Liver (tissue), 9 donors: ENCODE results near the gene SMPD2. TPM values are rescaled to one million over a fixed set of nuclear protein-coding genes. Genes with fewer than 3 reads are reported as not detected.

ENCODE experiments used
- DNase-seq: peaks from one replicate; pipeline ENCODE4 v3.0.0-alpha.2; 2017; ENCODE audit warnings: low spot score
- H3K27ac ChIP-seq, 2 donors: one replicate each; pipeline ENCODE4 v1.7.0; 2013; ENCODE audit warnings: inconsistent platforms in 2 of 2, low read length in 2 of 2, control low read depth in 1 of 2, low read depth in 1 of 2, mild to moderate bottlenecking in 1 of 2
- H3K27me3 ChIP-seq, 4 donors: one replicate each; pipeline versions ENCODE4 v1.6.1 to v1.7.0; 2013; ENCODE audit warnings: low read length in 3 of 4, inconsistent platforms in 1 of 4, mild to moderate bottlenecking in 1 of 4, moderate library complexity in 1 of 4; ENCODE audit not compliant: control insufficient read depth in 4 of 4, insufficient read depth in 4 of 4
- H3K36me3 ChIP-seq, 4 donors: one replicate each; pipeline versions ENCODE4 v1.6.1 to v1.7.0; 2013; ENCODE audit warnings: low read length in 3 of 4, mild to moderate bottlenecking in 3 of 4, low read depth in 1 of 4, moderate library complexity in 1 of 4; ENCODE audit not compliant: control insufficient read depth in 4 of 4, insufficient read depth in 3 of 4
- H3K4me1 ChIP-seq, 4 donors: one replicate each; pipeline versions ENCODE4 v1.6.1 to v1.7.0; 2013; ENCODE audit warnings: low read length in 3 of 4, mild to moderate bottlenecking in 3 of 4, moderate library complexity in 1 of 4; ENCODE audit not compliant: control insufficient read depth in 4 of 4, insufficient read depth in 4 of 4
- H3K4me3 ChIP-seq, 3 donors: one replicate each; pipeline versions ENCODE4 v1.6.1 to v1.7.0; 2013; ENCODE audit warnings: low read length in 3 of 3, control low read depth in 1 of 3, low read depth in 1 of 3, mild to moderate bottlenecking in 1 of 3
- H3K9ac ChIP-seq, 2 donors: one replicate each; pipeline ENCODE4 v1.7.0; 2013; ENCODE audit warnings: low read length in 2 of 2, mild to moderate bottlenecking in 2 of 2, moderate library complexity in 2 of 2, control low read depth in 1 of 2, low read depth in 1 of 2
- H3K9me3 ChIP-seq, 4 donors: one replicate each; pipeline versions ENCODE4 v1.6.1 to v1.7.0; 2013; ENCODE audit warnings: low read length in 3 of 4; ENCODE audit not compliant: control insufficient read depth in 4 of 4
- ATF3 ChIP-seq: IDR thresholded peaks from 2 replicates; pipeline ENCODE4 v1.6.1; 2016; ENCODE audit warnings: antibody characterized with exemption
- EGR1 ChIP-seq, 2 donors: IDR thresholded peaks; 2 replicates each; pipeline ENCODE4 v1.6.1; 2016 to 2018; ENCODE audit warnings: antibody characterized with exemption in 2 of 2, low read depth in 2 of 2
- FOXA2 ChIP-seq: IDR thresholded peaks from 2 replicates; pipeline ENCODE4 v1.6.1; 2016; ENCODE audit warnings: antibody characterized with exemption
- GABPA ChIP-seq, 2 donors: IDR thresholded peaks in 1 of 2; conservative IDR thresholded peaks in 1 of 2; 2 replicates each; pipeline ENCODE4 v1.6.1; 2016; ENCODE audit warnings: antibody characterized with exemption in 2 of 2, mild to moderate bottlenecking in 1 of 2, moderate library complexity in 1 of 2
- HNF4A ChIP-seq, 2 donors: conservative IDR thresholded peaks; 2 replicates each; pipeline ENCODE4 v1.6.1; 2016; ENCODE audit warnings: antibody characterized with exemption in 2 of 2, mild to moderate bottlenecking in 2 of 2
- MAX ChIP-seq: IDR thresholded peaks from 2 replicates; pipeline ENCODE4 v1.6.1; 2016; ENCODE audit warnings: antibody characterized with exemption
- RAD21 ChIP-seq, 2 donors: IDR thresholded peaks; 2 replicates each; pipeline ENCODE4 v1.6.1; 2016; ENCODE audit warnings: antibody characterized with exemption in 2 of 2, mild to moderate bottlenecking in 2 of 2
- REST ChIP-seq: IDR thresholded peaks from 2 replicates; pipeline ENCODE4 v1.6.1; 2016; ENCODE audit warnings: antibody characterized with exemption, mild to moderate bottlenecking
- RXRA ChIP-seq, 2 donors: IDR thresholded peaks; 2 replicates each; pipeline ENCODE4 v1.6.1; 2017 to 2018; ENCODE audit warnings: antibody characterized with exemption in 2 of 2, mild to moderate bottlenecking in 1 of 2
- SP1 ChIP-seq: IDR thresholded peaks from 2 replicates; pipeline ENCODE4 v1.6.1; 2018; ENCODE audit warnings: antibody characterized with exemption, mild to moderate bottlenecking
- TAF1 ChIP-seq: conservative IDR thresholded peaks from 2 replicates; pipeline ENCODE4 v1.6.1; 2016; ENCODE audit warnings: antibody characterized with exemption, mild to moderate bottlenecking
- YY1 ChIP-seq: IDR thresholded peaks from 2 replicates; pipeline ENCODE4 v1.6.1; 2016; ENCODE audit warnings: antibody characterized with exemption, mild to moderate bottlenecking
- ZBTB33 ChIP-seq: IDR thresholded peaks from 2 replicates; pipeline ENCODE4 v1.6.1; 2016; ENCODE audit warnings: antibody characterized with exemption
- WGBS: extraction: QIAGEN DNeasy Blood & Tissue Kit; methylation state at CpG from one replicate; pipeline ENCODE4 v1.1.7; 2013; 5-methylcytosine and 5-hydroxymethylcytosine counted together
- polyA plus RNA-seq, 2 donors: library from polyadenylated mRNA; stranded (reverse) in 1 of 2; unstranded in 1 of 2; fragments of 200-250 nt in 1 of 2; fragments of >200 nt in 1 of 2; fragmentation: Nextera tagmentation in 1 of 2; extraction: Ambion mirVana in 1 of 2; gene quantifications; one replicate each; pipeline versions ENCODE4 v1.2.1 to v1.2.3, GENCODE V29; 2013 to 2015
- total RNA-seq, 2 donors: library from RNA; depleted of rRNA; stranded (reverse); fragments of >200 nt; gene quantifications; one replicate each; pipeline ENCODE4 v1.2.3, GENCODE V29; 2014
- TF ChIP-seq, protein P1 (sequence below): fragments of 150-350 bp; IDR thresholded peaks from 2 replicates; pipeline ENCODE4 v1.5.1; 2017; ENCODE audit warnings: improper control_type of control experiment, low read depth, low read length; ENCODE audit not compliant: missing input control
- donor health status: healthy.
- donor health status: healthy.
- donor health status: healthy.
- donor health status: healthy.
- donor health status: healthy.

The SMPD2 gene
- total and polyA plus RNA-seq, 4 donors: 3.3 to 5.1 (median 4.2) TPM

- no peak for DNase-seq
- H3K9ac ChIP-seq: no peak overlapping the region
- WGBS: 81% methylated on average over 1 of the region's 1 CpG
- no peaks in the 10 kb centered on the region for H3K9me3 ChIP-seq
- no peaks in the 10 kb centered on the region for H3K4me1 ChIP-seq
- no peak overlapping the region for H3K4me3 ChIP-seq
- no peaks in the 10 kb centered on the region for H3K36me3 ChIP-seq
- H3K27ac ChIP-seq: no peak overlapping the region
- no peak for TF ChIP-seq GABPA (IDR thresholded peaks at IDR 0.05 in 1 of 2, conservative IDR thresholded peaks at IDR 0.05 in 1 of 2)
- TF ChIP-seq RXRA (IDR thresholded peaks at IDR 0.05): no peak
- TF ChIP-seq ATF3: no peak
- no peak for TF ChIP-seq YY1
- no peak for TF ChIP-seq SP1
- no peak for TF ChIP-seq HNF4A (conservative IDR thresholded peaks at IDR 0.05)
- TF ChIP-seq REST: no peak
- no peak for TF ChIP-seq ZBTB33
- TF ChIP-seq MAX: no peak
- TF ChIP-seq TAF1: no peak
- TF ChIP-seq EGR1 (IDR thresholded peaks at IDR 0.05; ENCODE audit: low read depth in 2 of 2): no peak
- TF ChIP-seq FOXA2: no peak
- TF ChIP-seq, protein P1, sequence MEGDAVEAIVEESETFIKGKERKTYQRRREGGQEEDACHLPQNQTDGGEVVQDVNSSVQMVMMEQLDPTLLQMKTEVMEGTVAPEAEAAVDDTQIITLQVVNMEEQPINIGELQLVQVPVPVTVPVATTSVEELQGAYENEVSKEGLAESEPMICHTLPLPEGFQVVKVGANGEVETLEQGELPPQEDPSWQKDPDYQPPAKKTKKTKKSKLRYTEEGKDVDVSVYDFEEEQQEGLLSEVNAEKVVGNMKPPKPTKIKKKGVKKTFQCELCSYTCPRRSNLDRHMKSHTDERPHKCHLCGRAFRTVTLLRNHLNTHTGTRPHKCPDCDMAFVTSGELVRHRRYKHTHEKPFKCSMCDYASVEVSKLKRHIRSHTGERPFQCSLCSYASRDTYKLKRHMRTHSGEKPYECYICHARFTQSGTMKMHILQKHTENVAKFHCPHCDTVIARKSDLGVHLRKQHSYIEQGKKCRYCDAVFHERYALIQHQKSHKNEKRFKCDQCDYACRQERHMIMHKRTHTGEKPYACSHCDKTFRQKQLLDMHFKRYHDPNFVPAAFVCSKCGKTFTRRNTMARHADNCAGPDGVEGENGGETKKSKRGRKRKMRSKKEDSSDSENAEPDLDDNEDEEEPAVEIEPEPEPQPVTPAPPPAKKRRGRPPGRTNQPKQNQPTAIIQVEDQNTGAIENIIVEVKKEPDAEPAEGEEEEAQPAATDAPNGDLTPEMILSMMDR: no peak
- H3K27me3 ChIP-seq: no peaks in the 10 kb centered on the region
These were observed 19.3 kb upstream of the SMPD2 start for GRCh38 chr6:109421184-109421583.

- WGBS: 88% methylated on average over 2 of the region's 2 CpGs
These were observed 15.6 kb upstream of the SMPD2 start for GRCh38 chr6:109424946-109425345.

More at GRCh38 chr6:109424946-109425345, 15.6 kb upstream of the SMPD2 start:
- DNase-seq: no peak
- no peaks in the 10 kb centered on the region for H3K9me3 ChIP-seq
- H3K4me1 ChIP-seq: no peaks in the 10 kb centered on the region
- no peak overlapping the region for H3K27ac ChIP-seq
- no peaks in the 10 kb centered on the region for H3K36me3 ChIP-seq
- no peaks in the 10 kb centered on the region for H3K27me3 ChIP-seq
- no peak overlapping the region for H3K4me3 ChIP-seq
- no peak for TF ChIP-seq ATF3
- TF ChIP-seq YY1: no peak
- TF ChIP-seq EGR1 (IDR thresholded peaks at IDR 0.05; ENCODE audit: low read depth in 2 of 2): no peak
- no peak for TF ChIP-seq TAF1
- no peak for TF ChIP-seq SP1
- no peak for TF ChIP-seq RAD21 (IDR thresholded peaks at IDR 0.05)
- no peak for TF ChIP-seq MAX
- no peak for TF ChIP-seq GABPA (IDR thresholded peaks at IDR 0.05 in 1 of 2, conservative IDR thresholded peaks at IDR 0.05 in 1 of 2)
- H3K9ac ChIP-seq: no peak overlapping the region
